ENCODE measurements around the gene TRAPPC5.
A peak's percentile ranks its signal among the peaks of the same experiment; 100 is the strongest.

The TRAPPC5 gene

DNA sequence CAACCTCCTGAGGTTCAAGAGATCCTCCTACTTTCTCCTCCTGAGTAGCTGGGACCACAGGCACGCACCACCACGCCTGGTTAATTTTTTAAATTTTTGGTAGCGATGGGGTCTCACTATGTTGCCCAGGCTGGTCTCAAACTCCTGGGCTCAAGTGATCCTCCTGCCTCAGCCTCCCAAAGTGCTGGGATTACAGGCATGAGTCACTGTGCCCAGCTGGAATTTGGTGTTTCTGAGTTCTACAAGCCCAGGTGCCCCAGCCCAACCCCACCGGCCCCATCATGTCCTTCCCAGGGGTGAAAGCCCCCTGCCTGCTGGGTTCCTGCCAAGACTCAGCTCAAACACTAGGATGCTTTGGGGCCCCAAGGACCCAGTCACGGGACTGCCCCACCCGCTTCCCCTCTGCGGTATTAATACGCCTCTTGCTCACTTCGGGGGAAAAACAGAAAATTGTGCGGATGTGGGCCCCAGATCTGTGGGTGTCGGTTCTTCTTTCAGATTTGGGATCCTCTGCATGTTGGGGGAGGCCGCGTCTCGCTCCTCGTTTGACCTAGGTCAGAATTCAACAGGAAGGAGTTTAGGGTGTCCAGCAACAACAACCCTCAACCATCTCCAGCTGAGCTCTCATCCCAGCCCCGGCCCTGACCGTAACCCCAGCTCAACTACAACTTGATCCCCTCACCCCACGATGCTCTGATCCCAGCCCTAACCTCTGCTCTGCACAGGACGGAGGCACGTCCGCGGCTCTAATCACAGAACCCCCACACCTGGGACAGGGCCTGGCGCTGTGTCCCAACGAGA is 25.0 kb downstream of the TRAPPC5 start:
- DNase-seq (ENCODE audit: low spot score), result peak; percentile 69
- peak overlapping the region; percentile 69 for H3K4me3 Mint-ChIP-seq
- H3K27me3 Mint-ChIP-seq (ENCODE audit: low read depth), result peaks cover 5% of the 10 kb centered on the region
- peaks cover 19% of the 10 kb centered on the region for H3K4me1 Mint-ChIP-seq (ENCODE audit: low read depth)
- H3K27ac Mint-ChIP-seq, result peak overlapping the region; percentile 89
- H3K36me3 Mint-ChIP-seq (ENCODE audit: low read depth), result no peaks in the 10 kb centered on the region
- H3K9me3 Mint-ChIP-seq, result no peaks in the 10 kb centered on the region

DNA sequence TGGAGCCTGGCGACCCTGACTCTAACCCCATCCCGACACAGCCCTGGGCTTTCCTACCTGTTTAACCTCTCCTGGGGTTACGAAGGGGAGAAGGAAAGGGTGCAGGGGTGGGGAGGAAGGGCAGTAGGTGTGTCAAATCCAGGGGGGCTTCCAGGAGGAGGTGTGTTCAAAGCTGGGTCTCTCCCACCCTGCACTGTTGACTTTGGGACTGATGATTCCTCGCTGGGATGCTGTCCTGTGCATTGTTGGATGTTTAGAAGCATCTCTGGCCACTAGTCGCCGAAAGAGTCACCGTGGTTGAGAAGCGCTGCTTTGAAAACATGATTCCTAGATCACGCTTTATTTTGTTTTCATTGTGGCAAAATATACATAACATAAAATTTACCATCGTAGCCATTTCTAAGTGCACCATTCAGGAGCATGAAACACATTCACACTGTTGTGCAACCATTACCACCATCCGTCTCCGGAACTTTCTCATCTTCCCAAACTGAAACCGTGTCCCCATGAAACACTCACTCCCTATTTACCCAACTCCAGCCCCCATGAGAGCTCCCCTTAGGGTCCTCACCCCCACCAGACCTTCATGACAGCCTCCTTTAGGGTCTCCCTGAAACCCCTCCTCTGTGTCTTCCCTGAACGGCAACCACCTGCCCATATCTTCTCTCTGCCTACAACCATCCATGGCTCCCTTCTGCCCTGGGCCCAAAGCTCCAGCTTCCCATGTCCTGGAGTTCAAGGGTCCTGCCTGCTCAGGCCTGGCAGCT is 25.7 kb downstream of the TRAPPC5 start:
- H3K4me1 Mint-ChIP-seq (ENCODE audit: low read depth), result peaks cover 19% of the 10 kb centered on the region
- peak overlapping the region; percentile 69 for H3K4me3 Mint-ChIP-seq
- H3K36me3 Mint-ChIP-seq (ENCODE audit: low read depth), result no peaks in the 10 kb centered on the region
- H3K27me3 Mint-ChIP-seq (ENCODE audit: low read depth), result peaks cover 5% of the 10 kb centered on the region
- H3K27ac Mint-ChIP-seq, result peak overlapping the region; percentile 89
- DNase-seq (ENCODE audit: low spot score), result no peak
- no peaks in the 10 kb centered on the region for H3K9me3 Mint-ChIP-seq

DNA sequence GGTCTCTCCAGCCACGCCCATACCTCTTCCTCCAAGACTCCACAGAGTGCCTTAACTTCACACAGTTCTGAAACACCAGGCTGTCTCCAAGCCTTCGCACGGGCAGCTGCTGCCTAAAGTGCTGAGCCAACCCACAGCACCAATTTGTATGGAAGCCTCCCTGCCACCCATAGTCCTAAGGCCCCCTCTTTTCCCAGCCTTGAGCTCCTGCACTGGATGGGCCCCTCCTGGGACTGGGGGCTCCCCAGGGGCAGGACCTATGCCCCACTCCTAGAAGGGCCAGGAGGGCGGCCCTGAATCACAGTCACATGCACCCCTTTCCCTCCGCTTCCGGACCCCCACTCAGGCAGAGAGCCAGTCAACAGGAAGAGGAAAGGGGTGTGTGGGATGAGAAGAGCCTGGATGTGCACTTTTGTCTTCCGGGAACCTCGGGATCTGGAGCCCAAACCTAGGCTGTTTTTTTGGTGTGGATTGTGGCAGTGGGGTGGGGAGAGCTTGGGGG is 26.4 kb downstream of the TRAPPC5 start:
- DNase-seq (ENCODE audit: low spot score), result no peak
- Mint-ChIP-seq H3K36me3 (ENCODE audit: low read depth) (no peaks in the 10 kb centered on the region), H3K27me3 (ENCODE audit: low read depth) (peaks cover 4% of the 10 kb centered on the region), H3K4me1 (ENCODE audit: low read depth) (peaks cover 19% of the 10 kb centered on the region), H3K9me3 (no peaks in the 10 kb centered on the region), H3K27ac (peak overlapping the region; percentile 70), H3K4me3 (peak overlapping the region; percentile 52)

DNA sequence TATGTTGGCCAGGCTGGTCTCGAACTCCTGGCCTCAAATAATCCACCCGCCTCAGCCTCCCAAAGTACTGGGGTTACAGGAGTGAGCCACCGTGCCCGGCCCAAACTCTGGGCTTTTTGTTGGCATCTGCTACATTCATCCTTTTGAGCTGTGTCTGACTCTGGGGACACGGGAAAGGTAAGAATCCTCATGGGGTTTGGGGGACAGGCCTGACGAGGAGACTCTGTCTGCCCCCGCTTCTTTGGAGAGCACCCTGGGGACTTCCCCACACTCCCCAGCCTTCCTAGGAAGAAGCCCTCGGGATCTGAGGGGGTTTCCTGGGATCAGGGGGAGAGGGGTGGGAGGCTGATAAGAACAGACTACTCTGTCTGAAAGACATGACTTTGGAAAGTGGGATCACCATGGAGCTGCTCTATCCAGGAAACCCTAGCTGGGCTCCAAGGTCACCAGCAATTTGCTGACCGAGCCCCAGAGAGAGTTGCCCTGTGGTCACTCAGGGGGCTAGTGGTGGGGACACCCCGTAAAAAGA is 29.4 kb downstream of the TRAPPC5 start:
- Mint-ChIP-seq H3K36me3 (ENCODE audit: low read depth) (no peaks in the 10 kb centered on the region), H3K9me3 (no peaks in the 10 kb centered on the region), H3K27ac (no peak overlapping the region), H3K4me3 (no peak overlapping the region), H3K4me1 (ENCODE audit: low read depth) (peaks cover 19% of the 10 kb centered on the region), H3K27me3 (ENCODE audit: low read depth) (peaks cover 3% of the 10 kb centered on the region)
- DNase-seq (ENCODE audit: low spot score), result no peak

DNA sequence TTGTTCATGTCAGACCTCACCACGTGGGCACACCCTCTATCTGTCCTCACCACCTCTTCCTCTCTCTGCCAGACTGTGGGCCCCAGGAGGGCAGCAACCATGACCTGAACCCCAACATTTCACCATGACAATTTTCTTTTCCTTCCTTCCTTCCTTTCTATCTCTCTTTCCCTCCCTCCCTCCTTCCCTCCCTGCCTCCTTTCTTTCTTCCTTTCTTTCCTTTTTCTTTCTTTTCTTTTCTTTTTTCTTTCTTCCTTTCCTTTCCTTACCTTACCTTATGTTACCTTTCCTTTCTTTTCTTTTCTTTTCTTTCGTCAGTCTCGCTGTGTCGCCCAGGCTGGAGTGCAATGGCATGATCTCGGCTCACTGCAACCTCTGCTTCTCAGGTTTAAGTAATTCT is 30.0 kb downstream of the TRAPPC5 start:
- no peak overlapping the region for H3K4me3 Mint-ChIP-seq
- no peak overlapping the region for H3K27ac Mint-ChIP-seq
- no peaks in the 10 kb centered on the region for H3K9me3 Mint-ChIP-seq
- H3K4me1 Mint-ChIP-seq (ENCODE audit: low read depth), result peaks cover 17% of the 10 kb centered on the region
- peaks cover 3% of the 10 kb centered on the region for H3K27me3 Mint-ChIP-seq (ENCODE audit: low read depth)
- no peak for DNase-seq (ENCODE audit: low spot score)
- H3K36me3 Mint-ChIP-seq (ENCODE audit: low read depth), result no peaks in the 10 kb centered on the region

DNA sequence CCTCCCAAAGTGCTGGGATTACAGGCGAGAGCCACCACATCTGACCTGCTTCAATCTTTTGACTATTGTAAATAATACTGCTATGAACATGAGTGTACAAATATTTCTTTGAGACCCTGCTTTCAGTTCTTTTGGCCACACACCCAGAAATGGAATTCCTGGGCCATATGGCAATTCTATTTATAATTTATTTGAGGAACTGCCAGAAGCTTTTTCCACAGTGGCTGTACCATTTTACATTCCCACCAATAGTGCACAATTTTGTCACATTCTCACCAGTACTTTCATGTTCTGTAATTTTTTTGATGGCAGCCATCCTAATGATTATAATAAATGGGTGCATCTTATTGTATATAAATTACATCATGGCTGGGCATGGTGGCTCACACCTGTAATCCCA is 35.0 kb downstream of the TRAPPC5 start:
- no peak overlapping the region for H3K27ac Mint-ChIP-seq
- H3K4me3 Mint-ChIP-seq, result no peak overlapping the region
- H3K27me3 Mint-ChIP-seq (ENCODE audit: low read depth), result peaks cover 3% of the 10 kb centered on the region
- no peaks in the 10 kb centered on the region for H3K36me3 Mint-ChIP-seq (ENCODE audit: low read depth)
- no peak for DNase-seq (ENCODE audit: low spot score)
- no peaks in the 10 kb centered on the region for H3K4me1 Mint-ChIP-seq (ENCODE audit: low read depth)
- H3K9me3 Mint-ChIP-seq, result peaks cover 5% of the 10 kb centered on the region

DNA sequence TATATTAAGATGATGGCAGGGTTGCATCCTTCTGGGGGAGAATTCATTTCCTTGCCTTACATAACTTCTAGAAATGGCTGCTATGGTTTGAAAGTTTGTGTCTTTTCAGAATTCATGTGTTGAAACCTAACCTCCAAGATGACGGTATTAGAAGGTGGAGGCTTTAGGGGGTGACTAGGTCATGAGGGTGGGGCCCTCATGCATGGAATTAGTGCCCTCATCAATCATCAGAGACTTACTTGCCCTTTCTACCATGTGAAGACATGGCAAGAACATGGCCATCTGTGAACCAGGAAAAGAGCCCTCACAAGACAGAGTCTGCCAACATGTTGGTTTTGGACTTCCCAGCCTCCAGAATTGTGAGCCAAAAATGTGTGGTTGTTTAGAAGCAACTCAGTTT is 36.1 kb downstream of the TRAPPC5 start:
- Mint-ChIP-seq H3K27ac (no peak overlapping the region), H3K9me3 (peaks cover 5% of the 10 kb centered on the region), H3K4me1 (ENCODE audit: low read depth) (no peaks in the 10 kb centered on the region), H3K27me3 (ENCODE audit: low read depth) (peaks cover 3% of the 10 kb centered on the region), H3K4me3 (no peak overlapping the region), H3K36me3 (ENCODE audit: low read depth) (no peaks in the 10 kb centered on the region)
- DNase-seq (ENCODE audit: low spot score), result no peak

DNA sequence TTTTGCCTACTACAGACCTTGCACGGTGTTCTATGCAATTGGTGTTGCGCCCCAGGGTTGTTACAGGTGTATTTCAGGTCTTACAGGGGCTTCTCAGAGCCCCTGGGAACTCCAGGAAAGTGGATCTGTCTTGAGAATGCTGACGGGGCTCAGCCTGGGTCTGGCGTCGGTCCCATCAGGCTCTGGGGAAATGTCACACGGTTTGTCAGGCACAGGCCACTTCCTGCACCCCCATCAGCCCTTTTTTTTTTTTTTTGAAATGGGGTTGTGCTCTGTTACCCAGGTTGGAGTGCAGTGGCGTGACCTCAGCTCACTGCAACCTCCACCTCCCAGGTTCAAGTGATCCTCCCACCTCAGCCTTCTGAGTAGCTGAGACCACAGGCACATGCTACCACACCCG is 38.0 kb downstream of the TRAPPC5 start:
- peaks cover 5% of the 10 kb centered on the region for H3K9me3 Mint-ChIP-seq
- no peak overlapping the region for H3K4me3 Mint-ChIP-seq
- H3K27me3 Mint-ChIP-seq (ENCODE audit: low read depth), result peaks cover 6% of the 10 kb centered on the region
- no peak for DNase-seq (ENCODE audit: low spot score)
- H3K36me3 Mint-ChIP-seq (ENCODE audit: low read depth), result no peaks in the 10 kb centered on the region
- no peak overlapping the region for H3K27ac Mint-ChIP-seq
- no peaks in the 10 kb centered on the region for H3K4me1 Mint-ChIP-seq (ENCODE audit: low read depth)

DNA sequence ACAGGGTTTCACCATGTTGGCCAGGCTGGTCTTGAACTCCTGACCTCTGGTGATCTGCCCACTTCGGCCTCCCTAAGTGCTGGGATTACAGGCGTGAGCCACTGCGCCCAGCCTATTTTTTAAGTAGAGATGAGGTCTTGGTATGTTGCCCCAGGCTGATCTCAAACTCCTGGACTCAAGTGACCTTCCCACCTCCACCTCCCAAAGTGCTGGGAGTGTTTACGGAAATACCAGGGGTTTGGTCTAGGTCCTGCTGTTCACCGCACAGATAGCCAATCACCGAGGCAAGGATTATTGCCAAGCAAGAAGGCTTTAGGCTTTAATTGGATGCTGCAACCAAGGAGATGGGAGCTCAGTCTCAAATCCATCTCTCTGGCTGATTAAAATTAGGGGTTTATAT is 39.7 kb downstream of the TRAPPC5 start:
- no peak for DNase-seq (ENCODE audit: low spot score)
- Mint-ChIP-seq H3K4me3 (no peak overlapping the region), H3K4me1 (ENCODE audit: low read depth) (no peaks in the 10 kb centered on the region), H3K9me3 (peaks cover 5% of the 10 kb centered on the region), H3K36me3 (ENCODE audit: low read depth) (no peaks in the 10 kb centered on the region), H3K27me3 (ENCODE audit: low read depth) (peaks cover 3% of the 10 kb centered on the region), H3K27ac (no peak overlapping the region)

DNA sequence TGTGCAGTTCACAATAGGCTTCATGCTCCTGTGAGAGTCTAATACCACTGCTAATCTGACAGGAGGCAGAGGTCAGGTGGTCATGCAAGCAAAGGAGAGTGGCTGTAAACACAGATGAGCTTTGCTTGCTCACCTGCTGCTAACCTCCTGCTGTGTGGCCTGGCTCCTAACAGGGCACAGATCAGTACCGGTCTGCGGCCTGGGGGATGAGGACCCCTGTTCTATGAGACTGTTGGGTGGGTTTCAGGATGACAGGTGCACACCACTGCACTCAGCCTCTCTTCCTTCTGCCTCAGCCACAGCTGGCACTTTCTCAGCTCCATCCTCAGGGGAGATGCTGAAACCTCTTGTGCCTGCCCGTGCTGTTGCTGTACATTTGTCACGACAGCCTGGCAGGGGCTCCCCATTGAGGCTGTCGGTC is 41.6 kb downstream of the TRAPPC5 start:
- Mint-ChIP-seq H3K4me3 (no peak overlapping the region), H3K36me3 (ENCODE audit: low read depth) (no peaks in the 10 kb centered on the region), H3K9me3 (no peaks in the 10 kb centered on the region), H3K27ac (no peak overlapping the region), H3K27me3 (ENCODE audit: low read depth) (peaks cover 5% of the 10 kb centered on the region), H3K4me1 (ENCODE audit: low read depth) (no peaks in the 10 kb centered on the region)
- no peak for DNase-seq (ENCODE audit: low spot score)

DNA sequence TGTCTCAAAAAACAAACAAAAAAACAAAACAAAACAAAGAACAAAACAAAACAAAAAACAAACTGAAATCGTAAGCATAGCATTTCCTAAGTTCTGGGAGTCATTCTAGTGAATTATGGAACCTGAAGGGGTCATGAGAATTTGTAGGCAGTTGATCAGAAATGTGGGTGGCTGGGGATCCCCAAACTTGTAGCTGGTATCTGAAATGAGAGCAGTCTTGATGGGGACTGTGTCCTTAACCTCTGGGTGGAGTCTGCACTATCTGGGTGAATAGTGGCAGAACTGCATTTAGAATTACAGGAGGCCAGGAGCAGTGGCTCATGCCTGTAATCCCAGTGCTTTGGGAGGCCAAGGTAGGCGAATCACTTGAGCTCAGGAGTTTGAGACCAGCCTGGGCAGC is 45.2 kb downstream of the TRAPPC5 start:
- H3K36me3 Mint-ChIP-seq (ENCODE audit: low read depth), result no peaks in the 10 kb centered on the region
- H3K9me3 Mint-ChIP-seq, result no peaks in the 10 kb centered on the region
- DNase-seq (ENCODE audit: low spot score), result no peak
- no peak overlapping the region for H3K27ac Mint-ChIP-seq
- H3K4me1 Mint-ChIP-seq (ENCODE audit: low read depth), result no peaks in the 10 kb centered on the region
- no peak overlapping the region for H3K4me3 Mint-ChIP-seq
- peaks cover 34% of the 10 kb centered on the region for H3K27me3 Mint-ChIP-seq (ENCODE audit: low read depth)

DNA sequence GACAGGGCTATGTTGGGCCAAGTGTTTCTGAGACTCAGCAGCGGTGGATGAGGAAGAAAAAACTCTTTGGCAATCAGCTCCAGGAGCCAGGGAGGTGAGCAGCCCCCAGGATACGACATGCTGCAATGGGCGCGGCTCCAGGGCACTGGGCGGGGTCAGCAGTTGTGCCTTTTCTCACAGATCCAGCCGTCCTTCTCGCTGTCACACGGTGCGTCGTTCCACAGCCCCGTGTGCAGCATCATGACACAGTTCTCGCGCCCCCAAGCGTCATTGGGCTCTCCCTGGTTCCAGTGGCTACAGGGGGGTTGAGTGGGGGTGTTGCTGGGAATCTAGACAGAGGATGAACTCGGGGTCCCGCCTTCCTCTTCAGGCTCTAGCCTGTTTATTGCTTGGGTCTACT is 48.6 kb downstream of the TRAPPC5 start:
- Mint-ChIP-seq H3K9me3 (no peaks in the 10 kb centered on the region), H3K36me3 (ENCODE audit: low read depth) (no peaks in the 10 kb centered on the region), H3K27me3 (ENCODE audit: low read depth) (peaks cover 40% of the 10 kb centered on the region), H3K4me3 (no peak overlapping the region), H3K27ac (no peak overlapping the region), H3K4me1 (ENCODE audit: low read depth) (no peaks in the 10 kb centered on the region)
- no peak for DNase-seq (ENCODE audit: low spot score)

DNA sequence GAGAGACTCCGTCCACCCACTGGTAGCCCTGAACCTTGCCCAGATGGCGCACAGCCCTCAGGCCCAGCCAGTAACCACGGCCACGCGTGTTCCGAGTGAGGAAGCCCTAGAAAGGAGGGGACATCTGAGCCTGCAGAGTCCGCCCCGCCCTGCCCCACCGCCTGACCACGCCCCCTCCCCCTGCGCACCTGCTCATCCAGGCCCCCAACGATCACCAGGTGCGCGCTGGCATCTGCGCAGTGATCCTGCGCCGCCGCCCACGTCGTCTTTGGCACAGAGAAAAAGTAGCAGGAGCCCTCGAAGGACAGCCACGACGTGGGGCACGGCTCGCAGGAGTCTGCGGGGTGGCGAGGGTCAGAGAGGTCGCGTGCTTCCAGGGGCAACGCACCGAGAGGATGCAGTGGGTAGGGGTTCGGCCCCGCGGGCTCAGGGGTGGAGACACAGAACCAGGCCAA is 49.2 kb downstream of the TRAPPC5 start:
- Mint-ChIP-seq H3K4me1 (ENCODE audit: low read depth) (no peaks in the 10 kb centered on the region), H3K9me3 (no peaks in the 10 kb centered on the region), H3K4me3 (no peak overlapping the region), H3K36me3 (ENCODE audit: low read depth) (no peaks in the 10 kb centered on the region), H3K27ac (no peak overlapping the region), H3K27me3 (ENCODE audit: low read depth) (peaks cover 44% of the 10 kb centered on the region)
- no peak for DNase-seq (ENCODE audit: low spot score)
